Keratinocyte (primary cell): Measurements from ENCODE around the gene IL4R. TPM values are rescaled to one million over a fixed set of nuclear protein-coding genes. Genes with fewer than 3 reads are reported as not detected.
"Not testable (repeated sequence)": the region's sequence is repeated elsewhere in the genome, so short reads cannot be mapped to it uniquely, and the experiment has no call there.

Experiments used
- DNase-seq: peaks from one replicate; pipeline ENCODE4 v3.0.0-alpha.2; 2011; ENCODE audit warnings: low read depth, missing footprints, low spot score
- FAIRE-seq: peaks from 2 replicates; lab custom pipeline; 2011; peaks lifted over from hg19 to GRCh38; lab: Jason Lieb, UNC
- H2AFZ ChIP-seq: 2 replicates; pipeline ENCODE4 v1.6.0; 2012; ENCODE audit warnings: low read length, control low read depth, inconsistent platforms; ENCODE audit not compliant: control insufficient read depth
- H3K27ac ChIP-seq: 2 replicates; pipeline ENCODE4 v1.5.1; 2011; ENCODE audit warnings: low read length; ENCODE audit not compliant: control insufficient read depth, insufficient read depth
- H3K27me3 ChIP-seq: 3 replicates; pipeline ENCODE4 v1.6.0; 2011; ENCODE audit warnings: low read length; ENCODE audit not compliant: control insufficient read depth, insufficient read depth; ENCODE audit errors: extremely low read depth
- H3K36me3 ChIP-seq, 2 experiments: 2 replicates in 1 of 2; 3 replicates in 1 of 2; pipeline ENCODE4 v1.5.1; 2011; ENCODE audit warnings: low read length in 2 of 2, mild to moderate bottlenecking in 1 of 2; ENCODE audit not compliant: control insufficient read depth in 2 of 2, insufficient read depth in 2 of 2; ENCODE audit errors: extremely low read depth in 1 of 2
- H3K4me1 ChIP-seq: 3 replicates; pipeline ENCODE4 v1.5.1; 2011; ENCODE audit warnings: low read length; ENCODE audit not compliant: control insufficient read depth, insufficient read depth; ENCODE audit errors: extremely low read depth
- H3K4me2 ChIP-seq: 3 replicates; pipeline ENCODE4 v1.6.0; 2011; ENCODE audit warnings: low read depth, low read length; ENCODE audit not compliant: control insufficient read depth, insufficient read depth; ENCODE audit errors: extremely low read depth
- H3K4me3 ChIP-seq, 3 experiments: fragments of 200-600 bp in 1 of 3; sonication (generic) in 1 of 3; 2 replicates in 2 of 3; 3 replicates in 1 of 3; pipeline ENCODE4 v1.5.1; 2011 to 2016; ENCODE audit warnings: low read length in 3 of 3, mild to moderate bottlenecking in 3 of 3, control low read depth in 2 of 3, inconsistent platforms in 1 of 3, low read depth in 1 of 3, mixed read lengths in 1 of 3, mixed run types in 1 of 3, moderate library complexity in 1 of 3; ENCODE audit not compliant: control insufficient read depth in 2 of 3, insufficient read depth in 2 of 3; ENCODE audit errors: extremely low read depth in 1 of 3
- H3K79me2 ChIP-seq: 2 replicates; pipeline ENCODE4 v1.6.0; 2012; ENCODE audit warnings: low read length; ENCODE audit not compliant: control insufficient read depth, insufficient read depth
- H3K9ac ChIP-seq: 3 replicates; pipeline ENCODE4 v1.6.0; 2011; ENCODE audit warnings: low read length; ENCODE audit not compliant: control insufficient read depth, insufficient read depth; ENCODE audit errors: extremely low read depth
- H3K9me1 ChIP-seq: 3 replicates; pipeline ENCODE4 v1.6.0; 2011; ENCODE audit warnings: low read length; ENCODE audit not compliant: control insufficient read depth, insufficient read depth; ENCODE audit errors: extremely low read depth
- H3K9me3 ChIP-seq: 2 replicates; pipeline ENCODE4 v1.5.1; 2012; ENCODE audit warnings: low read depth, low read length; ENCODE audit not compliant: control insufficient read depth
- H4K20me1 ChIP-seq: 3 replicates; pipeline ENCODE4 v1.6.0; 2011; ENCODE audit warnings: low read length; ENCODE audit not compliant: control insufficient read depth, insufficient read depth; ENCODE audit errors: extremely low read depth
- CTCF ChIP-seq, 3 experiments: IDR thresholded peaks in 1 of 3; conservative IDR thresholded peaks in 1 of 3; optimal IDR thresholded peaks in 1 of 3; 2 replicates in 2 of 3; 3 replicates in 1 of 3; pipeline versions ENCODE3 to v1.5.1; 2011; ENCODE audit warnings: low read length in 3 of 3, mild to moderate bottlenecking in 3 of 3, moderate library complexity in 2 of 3, control low read depth in 1 of 3, inconsistent platforms in 1 of 3; ENCODE audit not compliant: insufficient read depth in 2 of 3; ENCODE audit errors: extremely low read depth in 1 of 3
- EZH2 ChIP-seq: IDR thresholded peaks from one replicate; pipeline ENCODE4 v1.6.1; 2012; ENCODE audit warnings: inconsistent platforms, mild to moderate bottlenecking, low read length, moderate library complexity
- dilution Hi-C: fragments of 300-500 bp; cut with MboI; formaldehyde crosslinking; loops from one replicate; pipeline ENCODE4 v1.7.0; 2020; ENCODE audit warnings: low sequenced_read_pairs; ENCODE audit not compliant: extremely low pct_ligation_motif_present
- polyA plus RNA-seq, 5 experiments: library from polyadenylated mRNA; depleted of rRNA in 3 of 5; stranded (reverse) in 3 of 5; stranded (forward) in 1 of 5; unstranded in 1 of 5; fragments of >200 nt; gene quantifications; 1 replicate in 1 of 5; 2 replicates in 3 of 5; 3 replicates in 1 of 5; pipeline versions ENCODE4 v1.2.1 to v1.2.3, GENCODE V29; 2011 to 2012; ENCODE audit warnings: missing spikeins in 2 of 5, low read depth in 1 of 5, low replicate concordance in 1 of 5

IL4R gene
- polyA plus RNA-seq, 1 donor (not counting 4 experiments of a cell fraction or from before 2014, with no cell fraction given) = 60.5 TPM

DNA sequence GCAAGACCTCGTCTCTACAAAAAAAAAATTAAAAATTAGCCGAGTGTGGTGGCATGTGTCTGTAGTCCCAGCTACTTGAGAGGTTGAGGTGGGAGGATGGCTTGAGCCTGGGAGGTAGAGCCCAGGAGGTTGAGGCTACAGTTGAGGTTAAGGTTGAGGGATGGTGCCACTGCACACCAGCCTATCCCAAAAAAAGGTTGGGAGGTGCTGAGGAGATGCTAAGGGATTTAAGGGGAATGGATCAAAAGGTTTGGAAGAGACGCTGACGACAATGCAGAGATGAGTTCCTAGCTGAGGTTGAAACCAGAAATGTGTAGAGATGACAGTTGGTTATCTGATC is 40.5 kb upstream of the IL4R start:
- Histone ChIP-seq H3K27ac (no peak overlapping the region), H3K79me2 (peaks cover 3% of the 10 kb centered on the region), H3K9me1 (no peaks in the 10 kb centered on the region), H2AFZ (no peak overlapping the region), H3K36me3 (no peaks in the 10 kb centered on the region), H3K4me2 (no peak overlapping the region), H3K4me1 (peaks cover 11% of the 10 kb centered on the region), H4K20me1 (no peaks in the 10 kb centered on the region), H3K9ac (no peak overlapping the region), H3K27me3 (no peaks in the 10 kb centered on the region), H3K4me3 (no peak overlapping the region), H3K9me3 (no peaks in the 10 kb centered on the region)
- dilution Hi-C loops = no loop called here
- no peak for TF ChIP-seq CTCF (optimal IDR thresholded peaks at IDR 0.05 in 1 of 3, IDR thresholded peaks at IDR 0.05 in 1 of 3, conservative IDR thresholded peaks at IDR 0.05 in 1 of 3; ENCODE audit: extremely low read depth in 1 of 3, insufficient read depth in 2 of 3, low read length in 3 of 3)
- TF ChIP-seq EZH2 = no peak
- no peak for DNase-seq
- no peak for FAIRE-seq

- FAIRE-seq (no peak), DNase-seq (no peak)
- Histone ChIP-seq H3K79me2 (no peaks in the 10 kb centered on the region), H3K4me3 (no peak overlapping the region), H3K4me2 (no peak overlapping the region), H3K9me1 (no peaks in the 10 kb centered on the region), H3K9ac (no peak overlapping the region), H3K4me1 (peaks cover 9% of the 10 kb centered on the region), H4K20me1 (no peaks in the 10 kb centered on the region), H3K9me3 (no peaks in the 10 kb centered on the region), H3K27me3 (no peaks in the 10 kb centered on the region), H3K36me3 (no peaks in the 10 kb centered on the region), H2AFZ (no peak overlapping the region), H3K27ac (no peak overlapping the region)
- dilution Hi-C loops = no loop called here
- TF ChIP-seq EZH2 (no peak), CTCF (optimal IDR thresholded peaks at IDR 0.05 in 1 of 3, IDR thresholded peaks at IDR 0.05 in 1 of 3, conservative IDR thresholded peaks at IDR 0.05 in 1 of 3; ENCODE audit: extremely low read depth in 1 of 3, insufficient read depth in 2 of 3, low read length in 3 of 3) (no peak)
Measured at GRCh38 chr16:27273670-27274423, 39.9 kb upstream of the IL4R start.

DNA sequence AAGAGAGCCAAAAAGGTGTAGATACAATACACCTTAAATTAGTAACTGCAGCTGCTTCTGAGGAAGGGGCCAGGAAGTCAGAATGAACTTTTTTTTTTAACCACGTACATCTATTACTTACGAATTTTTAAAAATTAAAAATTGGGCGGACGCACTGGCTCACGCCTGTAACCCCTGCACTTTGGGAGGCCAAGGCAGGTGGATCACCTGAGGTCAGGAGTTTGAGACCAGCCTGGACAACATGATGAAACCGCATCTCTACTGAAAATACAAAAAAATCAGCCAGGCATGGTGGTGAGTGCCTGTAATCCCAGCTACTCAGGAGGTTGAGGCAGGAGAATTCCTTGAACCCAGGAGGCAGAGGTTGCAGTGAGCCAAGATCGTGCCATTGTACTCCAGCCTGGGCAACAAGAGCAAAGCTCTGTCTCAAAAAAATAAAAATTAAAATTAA is 39.3 kb upstream of the IL4R start:
- H3K4me3 ChIP-seq, H3K9me3 ChIP-seq, H2AFZ ChIP-seq, H3K27me3 ChIP-seq, DNase-seq, H4K20me1 ChIP-seq, dilution Hi-C loops, H3K79me2 ChIP-seq, H3K27ac ChIP-seq, H3K9ac ChIP-seq, H3K4me1 ChIP-seq, H3K4me2 ChIP-seq, H3K36me3 ChIP-seq, FAIRE-seq, H3K9me1 ChIP-seq: not testable (repeated sequence)
